SK-N-SH treated with all-trans-retinoic acid at 6 μM for 48 hours (cell line): ENCODE measurements around the gene ATG16L1.

ENCODE experiments used
- ATAC-seq: fragments of 200-7000 bp; cut with Tn5 transposase; 3 replicates; pipeline ENCODE4 v1.9.1; 2020; ENCODE audit warnings: mild to moderate bottlenecking, moderate library complexity
- ARNTL ChIP-seq: fragments of 450-650 bp; formaldehyde crosslinking; IDR thresholded peaks from 2 replicates; pipeline ENCODE4 v1.5.0; 2020; ENCODE audit warnings: low read depth, mild to moderate bottlenecking, moderate library complexity, borderline replicate concordance
- BACH2 ChIP-seq: fragments of 250-450 bp; sonication (Bioruptor Pico); IDR thresholded peaks from 2 replicates; pipeline ENCODE4 v1.9.0; 2021; ENCODE audit warnings: mild to moderate bottlenecking, borderline replicate concordance
- CSDC2 ChIP-seq: fragments of 250-450 bp; sonication (Bioruptor Pico); IDR thresholded peaks from 2 replicates; pipeline ENCODE4 v1.5.0; 2020; ENCODE audit warnings: mild to moderate bottlenecking, moderate library complexity
- ESRRG ChIP-seq: fragments of 250-450 bp; sonication (Bioruptor Pico); IDR thresholded peaks from 2 replicates; pipeline ENCODE4 v1.6.1; 2021; ENCODE audit warnings: mild to moderate bottlenecking
- GLIS3 ChIP-seq: fragments of 250-450 bp; sonication (Bioruptor Pico); IDR thresholded peaks from 2 replicates; pipeline ENCODE4 v1.5.0; 2020; ENCODE audit warnings: mild to moderate bottlenecking, moderate library complexity
- ISL1 ChIP-seq: fragments of 250-450 bp; sonication (Bioruptor Pico); IDR thresholded peaks from 2 replicates; pipeline ENCODE4 v2.1.2; 2022; ENCODE audit warnings: mild to moderate bottlenecking, moderate library complexity
- OSR1 ChIP-seq: fragments of 250-450 bp; sonication (Bioruptor Pico); IDR thresholded peaks from 2 replicates; pipeline ENCODE4 v1.8.0; 2022; ENCODE audit warnings: moderate library complexity, mild to moderate bottlenecking, inconsistent platforms
- PPARA ChIP-seq: fragments of 250-450 bp; sonication (Bioruptor Pico); IDR thresholded peaks from 2 replicates; pipeline ENCODE4 v1.5.0; 2020; ENCODE audit warnings: mild to moderate bottlenecking, borderline replicate concordance
- RARB ChIP-seq: fragments of 250-450 bp; sonication (Bioruptor Pico); IDR thresholded peaks from 2 replicates; pipeline ENCODE4 v1.8.0; 2021; ENCODE audit warnings: mild to moderate bottlenecking, moderate library complexity
- SNAI2 ChIP-seq: fragments of 250-450 bp; sonication (Bioruptor Pico); IDR thresholded peaks from 2 replicates; pipeline ENCODE4 v1.5.0; 2020; ENCODE audit warnings: mild to moderate bottlenecking, moderate library complexity
- TCF4 ChIP-seq: fragments of 250-450 bp; sonication (Bioruptor Pico); IDR thresholded peaks from 2 replicates; pipeline ENCODE4 v1.8.0; 2021; ENCODE audit warnings: mild to moderate bottlenecking, moderate library complexity, borderline replicate concordance
- TOX ChIP-seq: fragments of 250-450 bp; sonication (Bioruptor Pico); IDR thresholded peaks from 2 replicates; pipeline ENCODE4 v1.8.0; 2021; ENCODE audit warnings: mild to moderate bottlenecking, moderate library complexity, borderline replicate concordance
- ZC3H10 ChIP-seq: fragments of 250-450 bp; sonication (Bioruptor Pico); IDR thresholded peaks from 2 replicates; pipeline ENCODE4 v1.5.1; 2021; ENCODE audit warnings: mild to moderate bottlenecking, moderate library complexity
- ZFP3 ChIP-seq: fragments of 250-450 bp; sonication (Bioruptor Pico); IDR thresholded peaks from 2 replicates; pipeline ENCODE4 v1.5.0; 2020; ENCODE audit warnings: mild to moderate bottlenecking, moderate library complexity
- ZFP30 ChIP-seq: fragments of 450-650 bp; formaldehyde crosslinking; IDR thresholded peaks from 2 replicates; pipeline ENCODE4 v1.5.0; 2022; ENCODE audit warnings: mild to moderate bottlenecking, moderate library complexity
- ZNF70 ChIP-seq: fragments of 450-650 bp; formaldehyde crosslinking; IDR thresholded peaks from 2 replicates; pipeline ENCODE4 v1.5.0; 2020; ENCODE audit warnings: mild to moderate bottlenecking, moderate library complexity
- ZNF8 ChIP-seq: fragments of 450-650 bp; formaldehyde crosslinking; IDR thresholded peaks from 2 replicates; pipeline ENCODE4 v1.5.0; 2020; ENCODE audit warnings: mild to moderate bottlenecking, moderate library complexity
- TF ChIP-seq, protein P1 (sequence below): fragments of 250-450 bp; sonication (Bioruptor Pico); IDR thresholded peaks from 2 replicates; pipeline ENCODE4 v1.5.1; 2021; ENCODE audit warnings: mild to moderate bottlenecking, moderate library complexity
- TF ChIP-seq, protein P2 (sequence below): fragments of 250-450 bp; sonication (Bioruptor Pico); IDR thresholded peaks from 2 replicates; pipeline ENCODE4 v1.5.1; 2020; ENCODE audit warnings: low read depth, mild to moderate bottlenecking, moderate library complexity
- TF ChIP-seq, protein P3 (sequence below): fragments of 250-450 bp; sonication (Bioruptor Pico); IDR thresholded peaks from 2 replicates; pipeline ENCODE4 v1.8.0; 2021; ENCODE audit warnings: low read depth, mild to moderate bottlenecking, moderate library complexity, borderline replicate concordance
- TF ChIP-seq, protein P4 (sequence below): fragments of 250-450 bp; sonication (Bioruptor Pico); IDR thresholded peaks from 2 replicates; pipeline ENCODE4 v1.5.0; 2020; ENCODE audit warnings: mild to moderate bottlenecking, moderate library complexity
- TF ChIP-seq, protein P5 (sequence below): fragments of 250-450 bp; sonication (Bioruptor Pico); IDR thresholded peaks from 2 replicates; pipeline ENCODE4 v1.8.0; 2020; ENCODE audit warnings: mild to moderate bottlenecking, moderate library complexity, borderline replicate concordance

ATG16L1 gene

DNA sequence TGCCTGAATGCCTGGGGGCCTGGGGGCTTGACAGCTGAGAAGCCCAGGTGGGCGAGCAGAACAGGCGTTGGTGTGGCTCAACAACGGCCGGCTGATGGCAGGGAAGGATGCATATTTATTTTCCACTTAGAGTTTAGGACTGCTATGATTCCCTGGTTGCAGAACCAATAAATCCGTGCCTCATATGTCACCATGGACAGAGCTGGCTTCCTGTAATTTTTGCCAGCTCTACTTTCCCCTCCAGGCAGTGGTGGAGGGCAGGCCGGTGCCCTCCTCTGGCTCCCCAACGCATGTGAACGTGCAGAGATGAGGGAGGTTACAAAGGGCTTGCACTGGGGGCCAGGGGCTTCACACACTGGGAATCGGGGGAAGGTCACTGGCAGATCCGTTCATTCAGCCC lies 74.3 kb downstream of the ATG16L1 start:
- no peak for TF ChIP-seq GLIS3 (CRISPR knock-in tag)
- TF ChIP-seq BACH2 (CRISPR knock-in tag): no peak
- no peak for TF ChIP-seq ARNTL (CRISPR knock-in tag)
- TF ChIP-seq ZC3H10 (CRISPR knock-in tag): no peak
- no peak for ATAC-seq

DNA sequence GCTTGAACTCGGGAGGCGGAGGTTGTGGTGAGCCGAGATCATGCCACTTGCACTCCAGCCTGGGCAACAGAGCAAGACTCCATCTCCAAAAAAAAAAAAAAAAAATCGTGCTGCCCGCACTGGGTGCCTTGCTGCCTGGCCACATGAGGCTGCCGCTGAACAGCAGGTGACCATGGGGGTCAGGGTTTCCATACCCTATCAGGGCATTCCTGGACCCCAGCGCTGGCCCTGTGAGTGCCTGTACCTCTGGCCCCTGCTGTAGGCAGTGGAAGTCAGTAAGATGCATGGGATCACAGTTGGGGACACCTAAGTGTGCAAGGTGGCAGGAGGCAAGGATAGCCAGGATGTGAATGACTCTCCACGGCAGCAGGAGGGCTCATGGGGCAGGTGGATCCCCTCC lies 75.0 kb downstream of the ATG16L1 start:
- no peak for TF ChIP-seq TCF4 (CRISPR knock-in tag)
- TF ChIP-seq, protein P1, sequence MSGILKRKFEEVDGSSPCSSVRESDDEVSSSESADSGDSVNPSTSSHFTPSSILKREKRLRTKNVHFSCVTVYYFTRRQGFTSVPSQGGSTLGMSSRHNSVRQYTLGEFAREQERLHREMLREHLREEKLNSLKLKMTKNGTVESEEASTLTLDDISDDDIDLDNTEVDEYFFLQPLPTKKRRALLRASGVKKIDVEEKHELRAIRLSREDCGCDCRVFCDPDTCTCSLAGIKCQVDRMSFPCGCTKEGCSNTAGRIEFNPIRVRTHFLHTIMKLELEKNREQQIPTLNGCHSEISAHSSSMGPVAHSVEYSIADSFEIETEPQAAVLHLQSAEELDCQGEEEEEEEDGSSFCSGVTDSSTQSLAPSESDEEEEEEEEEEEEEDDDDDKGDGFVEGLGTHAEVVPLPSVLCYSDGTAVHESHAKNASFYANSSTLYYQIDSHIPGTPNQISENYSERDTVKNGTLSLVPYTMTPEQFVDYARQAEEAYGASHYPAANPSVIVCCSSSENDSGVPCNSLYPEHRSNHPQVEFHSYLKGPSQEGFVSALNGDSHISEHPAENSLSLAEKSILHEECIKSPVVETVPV (CRISPR knock-in tag): no peak
- TF ChIP-seq ESRRG: no peak
- TF ChIP-seq SNAI2 (CRISPR knock-in tag): no peak
- no peak for TF ChIP-seq TOX (CRISPR knock-in tag)
- TF ChIP-seq, protein P2, sequence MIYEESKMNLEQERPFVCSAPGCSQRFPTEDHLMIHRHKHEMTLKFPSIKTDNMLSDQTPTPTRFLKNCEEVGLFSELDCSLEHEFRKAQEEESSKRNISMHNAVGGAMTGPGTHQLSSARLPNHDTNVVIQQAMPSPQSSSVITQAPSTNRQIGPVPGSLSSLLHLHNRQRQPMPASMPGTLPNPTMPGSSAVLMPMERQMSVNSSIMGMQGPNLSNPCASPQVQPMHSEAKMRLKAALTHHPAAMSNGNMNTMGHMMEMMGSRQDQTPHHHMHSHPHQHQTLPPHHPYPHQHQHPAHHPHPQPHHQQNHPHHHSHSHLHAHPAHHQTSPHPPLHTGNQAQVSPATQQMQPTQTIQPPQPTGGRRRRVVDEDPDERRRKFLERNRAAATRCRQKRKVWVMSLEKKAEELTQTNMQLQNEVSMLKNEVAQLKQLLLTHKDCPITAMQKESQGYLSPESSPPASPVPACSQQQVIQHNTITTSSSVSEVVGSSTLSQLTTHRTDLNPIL (CRISPR knock-in tag): no peak
- TF ChIP-seq BACH2 (CRISPR knock-in tag): no peak
- no peak for TF ChIP-seq ZNF70 (CRISPR knock-in tag)
- no peak for TF ChIP-seq ZNF8
- TF ChIP-seq ISL1 (CRISPR knock-in tag): no peak
- TF ChIP-seq OSR1 (CRISPR knock-in tag): no peak
- TF ChIP-seq, protein P3, sequence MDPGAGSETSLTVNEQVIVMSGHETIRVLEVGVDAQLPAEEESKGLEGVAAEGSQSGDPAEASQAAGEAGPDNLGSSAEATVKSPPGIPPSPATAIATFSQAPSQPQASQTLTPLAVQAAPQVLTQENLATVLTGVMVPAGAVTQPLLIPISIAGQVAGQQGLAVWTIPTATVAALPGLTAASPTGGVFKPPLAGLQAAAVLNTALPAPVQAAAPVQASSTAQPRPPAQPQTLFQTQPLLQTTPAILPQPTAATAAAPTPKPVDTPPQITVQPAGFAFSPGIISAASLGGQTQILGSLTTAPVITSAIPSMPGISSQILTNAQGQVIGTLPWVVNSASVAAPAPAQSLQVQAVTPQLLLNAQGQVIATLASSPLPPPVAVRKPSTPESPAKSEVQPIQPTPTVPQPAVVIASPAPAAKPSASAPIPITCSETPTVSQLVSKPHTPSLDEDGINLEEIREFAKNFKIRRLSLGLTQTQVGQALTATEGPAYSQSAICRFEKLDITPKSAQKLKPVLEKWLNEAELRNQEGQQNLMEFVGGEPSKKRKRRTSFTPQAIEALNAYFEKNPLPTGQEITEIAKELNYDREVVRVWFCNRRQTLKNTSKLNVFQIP: no peak
- TF ChIP-seq RARB (CRISPR knock-in tag): no peak
- TF ChIP-seq ZFP30 (CRISPR knock-in tag): no peak
- TF ChIP-seq ZC3H10 (CRISPR knock-in tag): no peak
- TF ChIP-seq PPARA (CRISPR knock-in tag): no peak
- TF ChIP-seq, protein P4, sequence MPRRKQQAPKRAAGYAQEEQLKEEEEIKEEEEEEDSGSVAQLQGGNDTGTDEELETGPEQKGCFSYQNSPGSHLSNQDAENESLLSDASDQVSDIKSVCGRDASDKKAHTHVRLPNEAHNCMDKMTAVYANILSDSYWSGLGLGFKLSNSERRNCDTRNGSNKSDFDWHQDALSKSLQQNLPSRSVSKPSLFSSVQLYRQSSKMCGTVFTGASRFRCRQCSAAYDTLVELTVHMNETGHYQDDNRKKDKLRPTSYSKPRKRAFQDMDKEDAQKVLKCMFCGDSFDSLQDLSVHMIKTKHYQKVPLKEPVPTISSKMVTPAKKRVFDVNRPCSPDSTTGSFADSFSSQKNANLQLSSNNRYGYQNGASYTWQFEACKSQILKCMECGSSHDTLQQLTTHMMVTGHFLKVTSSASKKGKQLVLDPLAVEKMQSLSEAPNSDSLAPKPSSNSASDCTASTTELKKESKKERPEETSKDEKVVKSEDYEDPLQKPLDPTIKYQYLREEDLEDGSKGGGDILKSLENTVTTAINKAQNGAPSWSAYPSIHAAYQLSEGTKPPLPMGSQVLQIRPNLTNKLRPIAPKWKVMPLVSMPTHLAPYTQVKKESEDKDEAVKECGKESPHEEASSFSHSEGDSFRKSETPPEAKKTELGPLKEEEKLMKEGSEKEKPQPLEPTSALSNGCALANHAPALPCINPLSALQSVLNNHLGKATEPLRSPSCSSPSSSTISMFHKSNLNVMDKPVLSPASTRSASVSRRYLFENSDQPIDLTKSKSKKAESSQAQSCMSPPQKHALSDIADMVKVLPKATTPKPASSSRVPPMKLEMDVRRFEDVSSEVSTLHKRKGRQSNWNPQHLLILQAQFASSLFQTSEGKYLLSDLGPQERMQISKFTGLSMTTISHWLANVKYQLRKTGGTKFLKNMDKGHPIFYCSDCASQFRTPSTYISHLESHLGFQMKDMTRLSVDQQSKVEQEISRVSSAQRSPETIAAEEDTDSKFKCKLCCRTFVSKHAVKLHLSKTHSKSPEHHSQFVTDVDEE: no peak
- TF ChIP-seq ZFP3 (CRISPR knock-in tag): no peak
- TF ChIP-seq, all 23 proteins: peak for 0
- ATAC-seq: no peak

DNA sequence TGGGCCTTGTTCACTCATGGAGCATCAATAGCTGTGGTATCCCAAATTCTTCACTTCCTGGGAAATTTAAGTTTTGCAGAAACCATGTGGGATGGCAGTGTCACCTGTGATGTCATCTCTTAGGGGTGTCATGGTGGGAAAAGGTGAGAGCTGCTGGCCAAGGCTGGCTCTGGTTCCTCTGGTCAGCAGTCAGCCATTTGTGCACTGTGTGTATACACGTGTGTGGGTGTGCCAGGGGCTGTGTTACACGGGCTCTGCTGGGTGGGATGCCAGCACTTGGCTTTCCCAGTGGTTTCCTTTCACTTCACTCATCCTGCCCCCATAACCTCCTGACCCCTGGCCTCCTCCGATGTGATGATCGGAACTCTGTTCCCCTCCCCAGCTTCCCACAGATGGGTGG lies 77.4 kb downstream of the ATG16L1 start:
- no peak for TF ChIP-seq CSDC2 (CRISPR knock-in tag)
- TF ChIP-seq TCF4 (CRISPR knock-in tag): no peak
- no peak for TF ChIP-seq ZNF70 (CRISPR knock-in tag)
- TF ChIP-seq ZFP30 (CRISPR knock-in tag): no peak
- TF ChIP-seq RARB (CRISPR knock-in tag): no peak
- no peak for TF ChIP-seq ZC3H10 (CRISPR knock-in tag)
- no peak for TF ChIP-seq ZNF8
- no peak for TF ChIP-seq TOX (CRISPR knock-in tag)
- TF ChIP-seq GLIS3 (CRISPR knock-in tag): no peak
- TF ChIP-seq, protein P5, sequence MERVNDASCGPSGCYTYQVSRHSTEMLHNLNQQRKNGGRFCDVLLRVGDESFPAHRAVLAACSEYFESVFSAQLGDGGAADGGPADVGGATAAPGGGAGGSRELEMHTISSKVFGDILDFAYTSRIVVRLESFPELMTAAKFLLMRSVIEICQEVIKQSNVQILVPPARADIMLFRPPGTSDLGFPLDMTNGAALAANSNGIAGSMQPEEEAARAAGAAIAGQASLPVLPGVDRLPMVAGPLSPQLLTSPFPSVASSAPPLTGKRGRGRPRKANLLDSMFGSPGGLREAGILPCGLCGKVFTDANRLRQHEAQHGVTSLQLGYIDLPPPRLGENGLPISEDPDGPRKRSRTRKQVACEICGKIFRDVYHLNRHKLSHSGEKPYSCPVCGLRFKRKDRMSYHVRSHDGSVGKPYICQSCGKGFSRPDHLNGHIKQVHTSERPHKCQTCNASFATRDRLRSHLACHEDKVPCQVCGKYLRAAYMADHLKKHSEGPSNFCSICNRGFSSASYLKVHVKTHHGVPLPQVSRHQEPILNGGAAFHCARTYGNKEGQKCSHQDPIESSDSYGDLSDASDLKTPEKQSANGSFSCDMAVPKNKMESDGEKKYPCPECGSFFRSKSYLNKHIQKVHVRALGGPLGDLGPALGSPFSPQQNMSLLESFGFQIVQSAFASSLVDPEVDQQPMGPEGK: no peak
- no peak for TF ChIP-seq ZFP3 (CRISPR knock-in tag)
- ATAC-seq: no peak
